GM12873 (cell line): Measurements from ENCODE around the gene GASK1A.

Experiments
- CTCF ChIP-seq: IDR thresholded peaks from 2 replicates; pipeline ENCODE4 v1.5.1; 2012; ENCODE audit warnings: low read depth, mild to moderate bottlenecking, moderate library complexity, low read length, control low read depth; ENCODE audit not compliant: insufficient read depth; ENCODE audit errors: missing control alignments

GASK1A gene

GRCh38 chr3:43025423-43025822 lies 46.3 kb downstream of the GASK1A start:
- TF ChIP-seq CTCF: no peak

GRCh38 chr3:43028001-43028400 lies 48.9 kb downstream of the GASK1A start:
- TF ChIP-seq CTCF: no peak

GRCh38 chr3:43028678-43029490 lies 49.8 kb downstream of the GASK1A start:
- no peak for TF ChIP-seq CTCF

- no peak for TF ChIP-seq CTCF
Observed at GRCh38 chr3:43030162-43030935, 51.2 kb downstream of the GASK1A start.

- TF ChIP-seq CTCF: no peak
Observed at GRCh38 chr3:43031485-43031884, 52.4 kb downstream of the GASK1A start.

- no peak for TF ChIP-seq CTCF
Observed at GRCh38 chr3:43031889-43032545, 52.9 kb downstream of the GASK1A start.
